Keratinocyte (primary cell): ENCODE data around the gene APBB1. TPM values are rescaled to one million over a fixed set of nuclear protein-coding genes. Genes with fewer than 3 reads are reported as not detected.

Experiments used
- DNase-seq: peaks from one replicate; pipeline ENCODE4 v3.0.0-alpha.2; 2011; ENCODE audit warnings: low read depth, missing footprints, low spot score
- FAIRE-seq: peaks from 2 replicates; lab custom pipeline; 2011; peaks lifted over from hg19 to GRCh38; lab: Jason Lieb, UNC
- H2AFZ ChIP-seq: 2 replicates; pipeline ENCODE4 v1.6.0; 2012; ENCODE audit warnings: low read length, control low read depth, inconsistent platforms; ENCODE audit not compliant: control insufficient read depth
- H3K27ac ChIP-seq: 2 replicates; pipeline ENCODE4 v1.5.1; 2011; ENCODE audit warnings: low read length; ENCODE audit not compliant: control insufficient read depth, insufficient read depth
- H3K27me3 ChIP-seq: 3 replicates; pipeline ENCODE4 v1.6.0; 2011; ENCODE audit warnings: low read length; ENCODE audit not compliant: control insufficient read depth, insufficient read depth; ENCODE audit errors: extremely low read depth
- H3K36me3 ChIP-seq, 2 experiments: 2 replicates in 1 of 2; 3 replicates in 1 of 2; pipeline ENCODE4 v1.5.1; 2011; ENCODE audit warnings: low read length in 2 of 2, mild to moderate bottlenecking in 1 of 2; ENCODE audit not compliant: control insufficient read depth in 2 of 2, insufficient read depth in 2 of 2; ENCODE audit errors: extremely low read depth in 1 of 2
- H3K4me1 ChIP-seq: 3 replicates; pipeline ENCODE4 v1.5.1; 2011; ENCODE audit warnings: low read length; ENCODE audit not compliant: control insufficient read depth, insufficient read depth; ENCODE audit errors: extremely low read depth
- H3K4me2 ChIP-seq: 3 replicates; pipeline ENCODE4 v1.6.0; 2011; ENCODE audit warnings: low read depth, low read length; ENCODE audit not compliant: control insufficient read depth, insufficient read depth; ENCODE audit errors: extremely low read depth
- H3K4me3 ChIP-seq, 3 experiments: fragments of 200-600 bp in 1 of 3; sonication (generic) in 1 of 3; 2 replicates in 2 of 3; 3 replicates in 1 of 3; pipeline ENCODE4 v1.5.1; 2011 to 2016; ENCODE audit warnings: low read length in 3 of 3, mild to moderate bottlenecking in 3 of 3, control low read depth in 2 of 3, inconsistent platforms in 1 of 3, low read depth in 1 of 3, mixed read lengths in 1 of 3, mixed run types in 1 of 3, moderate library complexity in 1 of 3; ENCODE audit not compliant: control insufficient read depth in 2 of 3, insufficient read depth in 2 of 3; ENCODE audit errors: extremely low read depth in 1 of 3
- H3K79me2 ChIP-seq: 2 replicates; pipeline ENCODE4 v1.6.0; 2012; ENCODE audit warnings: low read length; ENCODE audit not compliant: control insufficient read depth, insufficient read depth
- H3K9ac ChIP-seq: 3 replicates; pipeline ENCODE4 v1.6.0; 2011; ENCODE audit warnings: low read length; ENCODE audit not compliant: control insufficient read depth, insufficient read depth; ENCODE audit errors: extremely low read depth
- H3K9me1 ChIP-seq: 3 replicates; pipeline ENCODE4 v1.6.0; 2011; ENCODE audit warnings: low read length; ENCODE audit not compliant: control insufficient read depth, insufficient read depth; ENCODE audit errors: extremely low read depth
- H3K9me3 ChIP-seq: 2 replicates; pipeline ENCODE4 v1.5.1; 2012; ENCODE audit warnings: low read depth, low read length; ENCODE audit not compliant: control insufficient read depth
- H4K20me1 ChIP-seq: 3 replicates; pipeline ENCODE4 v1.6.0; 2011; ENCODE audit warnings: low read length; ENCODE audit not compliant: control insufficient read depth, insufficient read depth; ENCODE audit errors: extremely low read depth
- EZH2 ChIP-seq: IDR thresholded peaks from one replicate; pipeline ENCODE4 v1.6.1; 2012; ENCODE audit warnings: inconsistent platforms, mild to moderate bottlenecking, low read length, moderate library complexity
- dilution Hi-C: fragments of 300-500 bp; cut with MboI; formaldehyde crosslinking; loops from one replicate; pipeline ENCODE4 v1.7.0; 2020; ENCODE audit warnings: low sequenced_read_pairs; ENCODE audit not compliant: extremely low pct_ligation_motif_present
- polyA minus RNA-seq, 3 experiments: library from RNA; depleted of rRNA, polyadenylated mRNA; stranded (reverse); fragments of >200 nt; gene quantifications; 1 replicate in 1 of 3; 2 replicates in 1 of 3; 3 replicates in 1 of 3; pipeline ENCODE4 v1.2.3, GENCODE V29; 2011
- polyA plus RNA-seq, 5 experiments: library from polyadenylated mRNA; depleted of rRNA in 3 of 5; stranded (reverse) in 3 of 5; stranded (forward) in 1 of 5; unstranded in 1 of 5; fragments of >200 nt; gene quantifications; 1 replicate in 1 of 5; 2 replicates in 3 of 5; 3 replicates in 1 of 5; pipeline versions ENCODE4 v1.2.1 to v1.2.3, GENCODE V29; 2011 to 2012; ENCODE audit warnings: missing spikeins in 2 of 5, low read depth in 1 of 5, low replicate concordance in 1 of 5
- TF ChIP-seq, protein P1 (sequence below), 3 experiments: IDR thresholded peaks in 1 of 3; conservative IDR thresholded peaks in 1 of 3; optimal IDR thresholded peaks in 1 of 3; 2 replicates in 2 of 3; 3 replicates in 1 of 3; pipeline versions ENCODE3 to v1.5.1; 2011; ENCODE audit warnings: low read length in 3 of 3, mild to moderate bottlenecking in 3 of 3, moderate library complexity in 2 of 3, control low read depth in 1 of 3, inconsistent platforms in 1 of 3; ENCODE audit not compliant: insufficient read depth in 2 of 3; ENCODE audit errors: extremely low read depth in 1 of 3

Gene APBB1
- 3.7 to 7.4 TPM (median 5.0 TPM) in 3 replicates for polyA plus RNA-seq
- polyA plus RNA-seq (2011; ENCODE audit: low read depth) = 0.75 TPM
- 4.7 and 7.0 TPM in 2 replicates for polyA plus RNA-seq (2011; cell fraction: cytosol; rRNA removed)
- polyA plus RNA-seq (2011; cell fraction: nucleus; rRNA removed) = 5.7 and 8.0 TPM in 2 replicates
- 1.2 and 7.0 TPM in 2 replicates for polyA plus RNA-seq (2012; ENCODE audit: low replicate concordance)
- 6.0 to 12.8 TPM (median 9.2 TPM) in 3 replicates for polyA minus RNA-seq
- polyA minus RNA-seq (2011; cell fraction: cytosol; rRNA and poly(A)+ RNA removed) = 7.1 TPM
- 3.7 and 4.6 TPM in 2 replicates for polyA minus RNA-seq (2011; cell fraction: nucleus; rRNA and poly(A)+ RNA removed)

DNA sequence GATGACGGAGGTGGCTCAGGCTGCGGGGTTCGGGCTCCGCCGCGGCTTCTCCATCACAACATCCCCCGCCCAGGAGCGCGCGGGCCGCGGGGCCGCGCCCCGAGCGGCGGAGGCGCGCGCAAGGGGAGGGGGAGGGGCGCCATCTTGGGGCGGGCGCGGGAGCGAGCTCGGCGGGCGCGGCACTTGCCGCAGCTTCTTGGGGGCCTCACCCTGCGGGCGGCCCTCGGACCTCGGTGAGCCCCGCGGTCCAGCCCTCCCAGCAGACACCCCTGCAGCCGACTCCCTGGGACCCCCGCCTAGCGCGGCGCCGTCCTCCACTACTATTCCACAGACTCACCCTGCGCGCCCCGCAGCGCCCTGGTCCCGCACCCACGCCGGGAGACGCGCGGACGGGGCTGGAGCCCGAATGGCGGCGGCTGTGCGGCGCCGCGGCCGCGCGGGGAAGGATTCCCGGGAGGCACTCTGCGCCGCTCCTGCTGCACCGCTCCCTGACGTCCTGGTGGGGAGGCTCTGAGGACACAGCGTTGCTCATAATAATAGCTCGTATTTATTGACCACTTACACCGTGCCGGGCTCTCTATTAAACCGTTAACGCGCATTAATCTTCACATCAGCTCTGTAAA, at the start of gene APBB1:
Gene APBB1, minus strand, starts transcription at position 86 of the 623 bp plus-strand sequence. CDS start 7,747 bp downstream, outside the sequence.
- peaks cover 7% of the 10 kb centered on the region for H3K4me1 ChIP-seq
- H3K9me1 ChIP-seq = no peaks in the 10 kb centered on the region
- DNase-seq (no peak), FAIRE-seq (no peak)
- no peaks in the 10 kb centered on the region for H3K36me3 ChIP-seq
- no peaks in the 10 kb centered on the region for H3K79me2 ChIP-seq
- TF ChIP-seq EZH2 = no peak
- TF ChIP-seq, protein P1, sequence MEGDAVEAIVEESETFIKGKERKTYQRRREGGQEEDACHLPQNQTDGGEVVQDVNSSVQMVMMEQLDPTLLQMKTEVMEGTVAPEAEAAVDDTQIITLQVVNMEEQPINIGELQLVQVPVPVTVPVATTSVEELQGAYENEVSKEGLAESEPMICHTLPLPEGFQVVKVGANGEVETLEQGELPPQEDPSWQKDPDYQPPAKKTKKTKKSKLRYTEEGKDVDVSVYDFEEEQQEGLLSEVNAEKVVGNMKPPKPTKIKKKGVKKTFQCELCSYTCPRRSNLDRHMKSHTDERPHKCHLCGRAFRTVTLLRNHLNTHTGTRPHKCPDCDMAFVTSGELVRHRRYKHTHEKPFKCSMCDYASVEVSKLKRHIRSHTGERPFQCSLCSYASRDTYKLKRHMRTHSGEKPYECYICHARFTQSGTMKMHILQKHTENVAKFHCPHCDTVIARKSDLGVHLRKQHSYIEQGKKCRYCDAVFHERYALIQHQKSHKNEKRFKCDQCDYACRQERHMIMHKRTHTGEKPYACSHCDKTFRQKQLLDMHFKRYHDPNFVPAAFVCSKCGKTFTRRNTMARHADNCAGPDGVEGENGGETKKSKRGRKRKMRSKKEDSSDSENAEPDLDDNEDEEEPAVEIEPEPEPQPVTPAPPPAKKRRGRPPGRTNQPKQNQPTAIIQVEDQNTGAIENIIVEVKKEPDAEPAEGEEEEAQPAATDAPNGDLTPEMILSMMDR (optimal IDR thresholded peaks at IDR 0.05 in 1 of 3, IDR thresholded peaks at IDR 0.05 in 1 of 3, conservative IDR thresholded peaks at IDR 0.05 in 1 of 3; ENCODE audit: extremely low read depth in 1 of 3, insufficient read depth in 2 of 3, low read length in 3 of 3) = peak in 1 of 3 experiments; percentile 34
- peaks cover 16% of the 10 kb centered on the region for H3K27me3 ChIP-seq
- dilution Hi-C loops = no loop called here
- H3K4me3 ChIP-seq = peak within 1 kb of the TSS; percentile 56 to 74 (median 68)
- H3K9me3 ChIP-seq = no peaks in the 10 kb centered on the region
- H3K9ac ChIP-seq = peak within 1 kb of the TSS; percentile 56
- peak within 1 kb of the TSS; percentile 90 for H3K4me2 ChIP-seq
- no peak within 1 kb of the TSS for H3K27ac ChIP-seq
- no peaks in the 10 kb centered on the region for H4K20me1 ChIP-seq
- peak within 1 kb of the TSS; percentile 75 for H2AFZ ChIP-seq

DNA sequence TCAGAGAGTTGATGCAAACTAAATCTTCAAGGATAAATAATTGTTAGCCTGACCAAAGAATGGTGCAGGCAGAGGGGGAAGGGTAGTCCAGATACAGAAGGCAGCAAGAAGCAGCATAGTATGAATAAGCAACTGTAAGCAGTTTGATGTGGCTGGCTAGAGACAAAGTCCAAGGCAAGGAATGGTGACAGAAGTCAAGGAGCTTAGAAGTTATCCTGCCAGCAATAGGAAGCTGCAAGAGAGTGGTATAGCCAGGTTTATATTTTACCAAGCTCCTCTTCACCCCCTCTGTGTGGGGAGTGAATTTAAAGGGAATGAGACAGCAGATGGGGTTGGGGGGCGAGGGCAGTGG, 40.2 kb upstream of the APBB1 start:
- H3K27ac ChIP-seq = no peak overlapping the region
- DNase-seq (no peak), FAIRE-seq (no peak)
- H3K27me3 ChIP-seq = no peaks in the 10 kb centered on the region
- H3K36me3 ChIP-seq = peaks cover 0 to 15% of the 10 kb centered on the region in 2 experiments
- H3K9me3 ChIP-seq = no peaks in the 10 kb centered on the region
- no peak overlapping the region for H3K4me2 ChIP-seq
- no peak overlapping the region for H3K4me3 ChIP-seq
- H3K4me1 ChIP-seq = no peaks in the 10 kb centered on the region
- H2AFZ ChIP-seq = no peak overlapping the region
- H3K79me2 ChIP-seq = no peaks in the 10 kb centered on the region
- H3K9me1 ChIP-seq = peaks cover 3% of the 10 kb centered on the region
- H4K20me1 ChIP-seq = no peaks in the 10 kb centered on the region
- dilution Hi-C loops = no loop called here
- no peak for TF ChIP-seq EZH2
- TF ChIP-seq, protein P1 (optimal IDR thresholded peaks at IDR 0.05 in 1 of 3, IDR thresholded peaks at IDR 0.05 in 1 of 3, conservative IDR thresholded peaks at IDR 0.05 in 1 of 3; ENCODE audit: extremely low read depth in 1 of 3, insufficient read depth in 2 of 3, low read length in 3 of 3) = no peak
- H3K9ac ChIP-seq = no peak overlapping the region
